Hematopoietic multipotent progenitor cell treated with erythropoietin and hydrocortisone succinate and interleukin-3 and kit ligand, for 15 days (in vitro differentiated cells): Measurements from ENCODE around the gene MYLK3.

Source experiments
- DNase-seq: peaks from one replicate; pipeline ENCODE4 v3.0.0-alpha.2; 2015; ENCODE audit warnings: low spot score

Gene MYLK3

GRCh38 chr16:46727184-46727583, 21.0 kb downstream of the MYLK3 start:
- no peak for DNase-seq

- DNase-seq, result no peak
Observed at GRCh38 chr16:46721885-46722284, 26.3 kb downstream of the MYLK3 start.

- no peak for DNase-seq
Observed at GRCh38 chr16:46720619-46721018, 27.5 kb downstream of the MYLK3 start.

- DNase-seq, result no peak
Observed at GRCh38 chr16:46719528-46719927, 28.6 kb downstream of the MYLK3 start.

GRCh38 chr16:46718214-46718613, 29.9 kb downstream of the MYLK3 start:
- no peak for DNase-seq

GRCh38 chr16:46717692-46718091, 30.5 kb downstream of the MYLK3 start:
- no peak for DNase-seq

GRCh38 chr16:46715769-46716305, 32.3 kb downstream of the MYLK3 start:
- DNase-seq, result no peak

GRCh38 chr16:46714797-46715591, 33.1 kb downstream of the MYLK3 start:
- no peak for DNase-seq

- DNase-seq, result no peak
Observed at GRCh38 chr16:46713634-46714033, 34.5 kb downstream of the MYLK3 start.

GRCh38 chr16:46712911-46713310, 35.2 kb downstream of the MYLK3 start:
- DNase-seq, result no peak

- DNase-seq, result no peak
Observed at GRCh38 chr16:46711106-46712058, 36.8 kb downstream of the MYLK3 start.

- no peak for DNase-seq
Observed at GRCh38 chr16:46709469-46710005, 38.6 kb downstream of the MYLK3 start.

GRCh38 chr16:46706642-46707041, 41.5 kb downstream of the MYLK3 start:
- no peak for DNase-seq

GRCh38 chr16:46702030-46702429, 46.1 kb downstream of the MYLK3 start:
- DNase-seq, result no peak

- DNase-seq, result no peak
Observed at GRCh38 chr16:46701615-46702014, 46.5 kb downstream of the MYLK3 start.

- no peak for DNase-seq
Observed at GRCh38 chr16:46700048-46700447, 48.1 kb downstream of the MYLK3 start.

GRCh38 chr16:46696957-46697356, 51.2 kb downstream of the MYLK3 start:
- DNase-seq, result no peak

GRCh38 chr16:46695937-46696336, 52.2 kb downstream of the MYLK3 start:
- DNase-seq, result no peak

GRCh38 chr16:46693598-46693997, 54.5 kb downstream of the MYLK3 start:
- DNase-seq, result no peak

GRCh38 chr16:46691726-46692125, 56.4 kb downstream of the MYLK3 start:
- DNase-seq, result no peak

GRCh38 chr16:46690281-46691178, 57.6 kb downstream of the MYLK3 start:
- DNase-seq, result no peak
